KMS-11 (cell line): ENCODE results near the gene STX8.

Experiments used
- H2AFZ ChIP-seq: fragments of 200-600 bp; sonication (generic); 2 replicates; pipeline ENCODE4 v1.6.1; 2016; ENCODE audit warnings: antibody characterized with exemption, mixed run types, low read depth
- H3K27ac ChIP-seq: fragments of 200-600 bp; sonication (generic); 2 replicates; pipeline ENCODE4 v1.6.1; 2016; ENCODE audit warnings: mild to moderate bottlenecking, mixed run types
- H3K27me3 ChIP-seq: fragments of 200-600 bp; sonication (generic); 2 replicates; pipeline ENCODE4 v1.6.1; 2017; ENCODE audit warnings: mild to moderate bottlenecking, low read depth, mixed run types, moderate library complexity; ENCODE audit not compliant: insufficient read depth
- H3K36me3 ChIP-seq: fragments of 200-600 bp; sonication (generic); 2 replicates; pipeline ENCODE4 v1.6.1; 2017; ENCODE audit warnings: mild to moderate bottlenecking, mixed run types; ENCODE audit not compliant: insufficient read depth
- H3K4me1 ChIP-seq: fragments of 200-600 bp; sonication (generic); 2 replicates; pipeline ENCODE4 v1.6.1; 2016; ENCODE audit warnings: mild to moderate bottlenecking, low read depth, mixed run types; ENCODE audit not compliant: poor library complexity, severe bottlenecking
- H3K4me2 ChIP-seq: fragments of 200-600 bp; sonication (generic); 2 replicates; pipeline ENCODE4 v1.7.0; 2016; ENCODE audit warnings: mild to moderate bottlenecking, mixed run types
- H3K4me3 ChIP-seq: fragments of 200-600 bp; sonication (generic); IDR thresholded peaks from 2 replicates; pipeline ENCODE4 v1.6.1; 2017; ENCODE audit warnings: low read depth, low read length, mixed read lengths; ENCODE audit not compliant: insufficient read depth
- H3K79me2 ChIP-seq: fragments of 200-600 bp; sonication (generic); 2 replicates; pipeline ENCODE4 v1.6.1; 2016; ENCODE audit warnings: low read depth, mixed run types; ENCODE audit not compliant: insufficient read depth
- H3K9ac ChIP-seq: fragments of 200-600 bp; sonication (generic); 2 replicates; pipeline ENCODE4 v1.6.1; 2016; ENCODE audit warnings: mild to moderate bottlenecking, mixed run types
- H4K20me1 ChIP-seq: fragments of 200-600 bp; sonication (generic); 2 replicates; pipeline ENCODE4 v1.6.1; 2016; ENCODE audit warnings: mild to moderate bottlenecking, mixed run types; ENCODE audit not compliant: insufficient read depth
- TF ChIP-seq, protein P1 (sequence below): fragments of 200-600 bp; sonication (generic); conservative IDR thresholded peaks from 2 replicates; pipeline ENCODE4 v1.6.1; 2017; ENCODE audit warnings: low read depth, mild to moderate bottlenecking, antibody characterized with exemption, low read length, moderate library complexity, mixed read lengths

Gene STX8

GRCh38 chr17:9217151-9218056 is 358.2 kb downstream of the STX8 start:
- H3K27me3 ChIP-seq: no peaks in the 10 kb centered on the region
- TF ChIP-seq, protein P1, sequence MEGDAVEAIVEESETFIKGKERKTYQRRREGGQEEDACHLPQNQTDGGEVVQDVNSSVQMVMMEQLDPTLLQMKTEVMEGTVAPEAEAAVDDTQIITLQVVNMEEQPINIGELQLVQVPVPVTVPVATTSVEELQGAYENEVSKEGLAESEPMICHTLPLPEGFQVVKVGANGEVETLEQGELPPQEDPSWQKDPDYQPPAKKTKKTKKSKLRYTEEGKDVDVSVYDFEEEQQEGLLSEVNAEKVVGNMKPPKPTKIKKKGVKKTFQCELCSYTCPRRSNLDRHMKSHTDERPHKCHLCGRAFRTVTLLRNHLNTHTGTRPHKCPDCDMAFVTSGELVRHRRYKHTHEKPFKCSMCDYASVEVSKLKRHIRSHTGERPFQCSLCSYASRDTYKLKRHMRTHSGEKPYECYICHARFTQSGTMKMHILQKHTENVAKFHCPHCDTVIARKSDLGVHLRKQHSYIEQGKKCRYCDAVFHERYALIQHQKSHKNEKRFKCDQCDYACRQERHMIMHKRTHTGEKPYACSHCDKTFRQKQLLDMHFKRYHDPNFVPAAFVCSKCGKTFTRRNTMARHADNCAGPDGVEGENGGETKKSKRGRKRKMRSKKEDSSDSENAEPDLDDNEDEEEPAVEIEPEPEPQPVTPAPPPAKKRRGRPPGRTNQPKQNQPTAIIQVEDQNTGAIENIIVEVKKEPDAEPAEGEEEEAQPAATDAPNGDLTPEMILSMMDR: no peak
- H3K4me2 ChIP-seq: no peak overlapping the region
- no peaks in the 10 kb centered on the region for H3K4me1 ChIP-seq
- H3K27ac ChIP-seq: no peak overlapping the region
- no peak overlapping the region for H3K9ac ChIP-seq
- H2AFZ ChIP-seq: no peak overlapping the region
- no peaks in the 10 kb centered on the region for H3K36me3 ChIP-seq
- H3K79me2 ChIP-seq: no peaks in the 10 kb centered on the region
- no peaks in the 10 kb centered on the region for H4K20me1 ChIP-seq
- no peak overlapping the region for H3K4me3 ChIP-seq

DNA sequence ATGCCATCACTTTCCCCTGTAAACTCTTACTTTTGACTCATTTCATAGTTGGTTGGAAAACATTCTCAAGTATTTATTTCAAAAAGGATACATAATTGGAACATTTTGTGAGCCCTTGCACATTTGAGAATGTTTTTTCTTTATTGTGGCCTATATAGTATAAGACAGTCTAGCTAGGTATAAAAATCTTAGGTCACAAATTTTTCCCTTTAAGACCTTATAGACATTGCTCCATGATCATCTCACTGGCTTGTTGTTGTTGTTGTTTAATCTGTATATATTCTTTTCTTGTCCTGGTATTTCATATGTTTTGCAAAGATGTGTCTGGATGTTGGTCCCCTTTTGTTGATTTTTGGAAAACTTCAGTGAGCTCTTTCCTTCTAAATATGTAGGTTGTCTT is 360.2 kb downstream of the STX8 start:
- Histone ChIP-seq H3K4me2 (no peak overlapping the region), H3K36me3 (no peaks in the 10 kb centered on the region), H2AFZ (no peak overlapping the region), H3K27ac (no peak overlapping the region), H3K9ac (no peak overlapping the region), H4K20me1 (no peaks in the 10 kb centered on the region), H3K4me3 (no peak overlapping the region), H3K79me2 (no peaks in the 10 kb centered on the region), H3K4me1 (no peaks in the 10 kb centered on the region), H3K27me3 (no peaks in the 10 kb centered on the region)
- TF ChIP-seq, protein P1: no peak

GRCh38 chr17:9213303-9213640 is 362.3 kb downstream of the STX8 start:
- no peaks in the 10 kb centered on the region for H3K36me3 ChIP-seq
- no peaks in the 10 kb centered on the region for H3K79me2 ChIP-seq
- H3K27me3 ChIP-seq: no peaks in the 10 kb centered on the region
- TF ChIP-seq, protein P1: no peak
- no peak overlapping the region for H3K27ac ChIP-seq
- H3K9ac ChIP-seq: no peak overlapping the region
- H3K4me3 ChIP-seq: no peak overlapping the region
- H4K20me1 ChIP-seq: no peaks in the 10 kb centered on the region
- no peak overlapping the region for H3K4me2 ChIP-seq
- no peaks in the 10 kb centered on the region for H3K4me1 ChIP-seq
- no peak overlapping the region for H2AFZ ChIP-seq

GRCh38 chr17:9212376-9213302 is 363.0 kb downstream of the STX8 start:
- Histone ChIP-seq H3K36me3 (no peaks in the 10 kb centered on the region), H3K9ac (no peak overlapping the region), H3K4me2 (no peak overlapping the region), H3K79me2 (no peaks in the 10 kb centered on the region), H3K27me3 (no peaks in the 10 kb centered on the region), H3K27ac (no peak overlapping the region), H4K20me1 (no peaks in the 10 kb centered on the region), H3K4me1 (no peaks in the 10 kb centered on the region), H2AFZ (no peak overlapping the region), H3K4me3 (no peak overlapping the region)
- TF ChIP-seq, protein P1: no peak
